Measurements from ENCODE around the gene TSG101.

The TSG101 gene
- 36.3 to 58.5 (median 49.8) reads per million in 18 experiments for total RNA-seq

GRCh38 chr11:18526521-18527296, at the start of gene TSG101:
TSS of gene TSG101 (minus strand) at chr11:18526942. CDS start at chr11:18526816, 126 bp downstream.
- peak; percentile 94 to 97 for DNase-seq

- no peak for DNase-seq
Observed at GRCh38 chr11:18575361-18575760, 48.6 kb upstream of the TSG101 start.

DNA sequence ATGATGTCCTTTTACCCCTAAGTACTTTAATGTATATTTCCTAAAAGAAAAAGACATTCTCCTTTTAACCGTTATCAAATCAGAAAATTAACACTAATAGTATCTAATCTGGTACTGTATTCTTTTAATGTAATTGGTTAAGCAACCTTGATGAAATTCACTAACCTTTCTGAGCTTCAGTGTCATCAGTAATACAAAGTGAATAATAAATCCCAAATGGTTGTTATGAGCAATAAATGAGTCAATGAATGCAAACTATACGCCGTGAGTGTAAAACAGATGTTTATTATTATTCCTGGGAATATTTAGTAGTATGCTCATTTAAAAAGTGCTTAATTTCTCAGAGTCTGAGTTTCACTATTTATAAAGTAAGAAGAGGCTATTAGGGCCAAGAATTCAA, 40.3 kb upstream of the TSG101 start:
- DNase-seq = no peak

- DNase-seq = no peak
Observed at GRCh38 chr11:18566406-18566805, 39.7 kb upstream of the TSG101 start.

- no peak for DNase-seq
Observed at GRCh38 chr11:18564149-18564548, 37.4 kb upstream of the TSG101 start.

DNA sequence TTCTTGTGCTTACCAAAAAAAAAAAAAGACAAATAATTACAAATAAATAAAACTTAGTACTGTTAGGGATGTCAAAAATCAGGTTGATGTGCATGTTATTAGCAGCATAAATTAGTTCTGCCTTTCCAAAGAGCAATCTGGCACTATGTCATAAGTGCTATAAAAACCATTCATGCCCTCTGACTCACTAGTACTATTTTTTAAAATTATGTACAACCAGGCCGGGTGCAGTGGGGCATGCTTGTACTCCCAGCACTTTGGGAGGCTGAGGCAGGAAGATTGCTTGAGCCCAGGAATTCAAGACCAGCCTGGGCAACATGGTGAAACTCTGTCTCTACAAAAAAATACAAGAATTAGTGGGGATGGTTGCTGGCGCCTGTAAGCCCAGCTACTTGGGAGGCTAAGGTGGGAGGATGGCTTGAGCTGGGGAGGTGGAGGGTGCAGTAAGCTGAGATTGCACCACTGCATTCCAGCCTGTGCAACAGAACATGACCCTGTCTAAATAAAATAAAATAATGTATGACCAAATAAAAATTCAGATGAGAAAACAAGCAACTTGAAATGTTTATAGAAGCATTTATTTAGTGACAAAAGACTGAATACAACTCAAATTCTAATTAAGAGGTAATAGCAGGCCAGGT, 36.5 kb upstream of the TSG101 start:
- no peak for DNase-seq

- no peak for DNase-seq
Observed at GRCh38 chr11:18548001-18548400, 21.3 kb upstream of the TSG101 start.

DNA sequence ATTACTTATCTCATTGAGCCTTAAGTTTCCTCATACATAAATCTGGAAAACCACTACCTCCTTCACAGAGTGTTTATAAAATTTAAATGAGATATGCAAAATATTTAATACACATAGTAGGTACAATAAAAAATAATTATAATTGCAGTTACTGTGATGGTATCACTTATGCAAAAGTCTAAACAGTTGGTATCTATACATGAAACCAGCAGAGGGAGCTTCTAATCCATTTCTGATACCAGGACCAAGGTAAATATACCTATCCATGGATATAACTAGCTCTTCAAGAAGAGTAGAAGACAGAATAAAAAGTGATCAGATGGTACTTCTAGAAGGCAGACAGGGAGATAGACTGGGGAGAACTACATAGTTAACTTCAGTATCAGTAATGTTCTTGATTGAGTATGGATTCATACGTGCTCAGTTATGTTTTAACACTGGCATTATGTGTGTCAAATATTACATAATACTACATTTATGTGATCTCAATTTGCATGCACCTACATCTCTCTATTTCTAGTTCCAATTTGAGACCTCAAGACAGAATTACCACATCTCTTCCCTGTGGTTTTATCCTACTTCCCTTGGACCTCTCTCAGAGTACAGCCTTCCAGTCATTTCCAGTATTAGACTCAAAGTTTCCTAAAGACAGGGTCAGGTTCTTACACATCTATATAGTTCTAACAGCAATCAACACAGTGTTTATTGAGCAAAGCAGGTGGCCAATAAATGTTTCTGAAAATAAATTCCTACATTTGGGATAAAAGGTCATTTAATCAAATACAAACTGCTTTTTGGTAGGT, 13.7 kb upstream of the TSG101 start:
- peak in 1 of 2 donors; percentile 2 for DNase-seq

GRCh38 chr11:18536209-18536608, 9.5 kb upstream of the TSG101 start:
- no peak for DNase-seq

- DNase-seq = no peak
Observed at GRCh38 chr11:18534245-18534644, 7.5 kb upstream of the TSG101 start.

DNA sequence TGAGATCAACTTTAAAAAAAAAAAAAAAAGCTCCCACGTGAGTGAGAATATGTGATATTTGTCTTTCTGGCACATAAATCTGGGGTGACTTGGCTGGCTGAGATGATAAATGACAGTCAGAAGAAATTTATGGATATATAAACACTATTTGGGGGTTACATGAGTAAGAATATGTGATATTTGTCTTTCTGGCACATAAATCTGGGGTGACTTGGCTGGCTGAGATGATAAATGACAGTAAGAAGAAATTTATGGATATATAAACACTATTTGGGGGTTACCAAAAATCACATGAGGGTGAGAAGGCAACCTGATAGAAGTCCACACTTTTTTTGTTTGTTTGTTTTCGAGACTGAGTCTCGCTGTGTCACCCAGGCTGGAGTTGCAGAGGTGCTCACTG, 6.6 kb upstream of the TSG101 start:
- no peak for DNase-seq

- peak; percentile 58 to 84 for DNase-seq
Observed at GRCh38 chr11:18527512-18527911, 770 bp upstream of the TSG101 start.

DNA sequence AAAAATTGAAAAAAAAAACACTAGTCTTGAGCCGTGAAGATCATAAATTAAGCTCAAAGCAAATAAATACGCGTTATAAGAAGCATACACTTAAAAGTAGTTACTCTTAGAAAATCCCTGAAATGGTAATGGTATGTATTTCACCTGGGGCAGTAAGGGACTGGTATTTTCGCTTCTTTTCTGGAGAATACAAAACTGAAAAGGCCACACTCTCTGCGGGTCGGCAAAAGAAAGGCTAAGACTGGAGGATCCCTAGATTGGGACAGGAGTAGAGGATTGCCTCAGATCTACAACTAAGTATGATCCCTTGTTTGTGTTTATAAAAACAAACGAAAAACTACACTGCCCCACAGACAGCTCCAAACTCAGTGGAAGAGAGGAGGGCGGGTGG, 617 bp downstream of the TSG101 start:
- peak in 1 of 2 donors; percentile 30 for DNase-seq

DNA sequence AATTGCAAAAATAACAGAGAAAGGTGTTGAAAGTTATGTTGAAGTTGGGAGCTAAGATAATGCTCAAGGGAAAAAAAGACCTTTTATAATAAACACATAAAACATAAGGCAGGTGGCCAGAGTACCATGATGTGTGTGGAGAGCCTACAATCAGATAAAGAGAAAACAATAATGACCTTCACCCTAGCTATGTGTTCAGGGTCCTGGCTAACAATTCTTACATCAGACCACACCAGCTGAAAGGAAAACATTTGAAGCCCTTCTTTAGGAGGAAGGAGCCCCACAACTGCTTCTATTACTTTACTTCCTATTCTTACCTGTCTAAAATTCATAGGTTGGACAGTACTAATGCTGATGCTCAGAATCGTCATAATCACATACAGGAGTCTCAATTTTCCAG, 2.5 kb downstream of the TSG101 start:
- DNase-seq = no peak

GRCh38 chr11:18523084-18523483, 3.7 kb downstream of the TSG101 start:
- no peak for DNase-seq

DNA sequence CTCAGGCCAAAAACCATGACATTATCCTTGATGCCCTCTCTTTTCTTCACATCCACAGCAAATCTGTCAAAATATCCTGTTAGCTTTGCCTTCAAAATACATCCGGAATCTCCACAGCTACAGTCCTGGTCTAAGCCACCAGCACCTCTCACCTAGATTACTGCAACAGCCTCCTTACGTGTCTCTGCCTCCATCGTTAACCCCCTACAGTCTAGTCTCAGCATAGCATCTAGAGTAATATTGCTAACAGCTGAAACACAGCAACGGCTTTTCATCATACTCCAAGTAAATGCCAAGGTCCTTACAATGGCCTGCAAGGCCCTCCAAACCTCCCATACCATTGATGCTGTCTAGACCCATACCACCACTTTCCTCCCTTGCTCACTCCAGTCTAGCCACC, 4.4 kb downstream of the TSG101 start:
- DNase-seq = no peak

DNA sequence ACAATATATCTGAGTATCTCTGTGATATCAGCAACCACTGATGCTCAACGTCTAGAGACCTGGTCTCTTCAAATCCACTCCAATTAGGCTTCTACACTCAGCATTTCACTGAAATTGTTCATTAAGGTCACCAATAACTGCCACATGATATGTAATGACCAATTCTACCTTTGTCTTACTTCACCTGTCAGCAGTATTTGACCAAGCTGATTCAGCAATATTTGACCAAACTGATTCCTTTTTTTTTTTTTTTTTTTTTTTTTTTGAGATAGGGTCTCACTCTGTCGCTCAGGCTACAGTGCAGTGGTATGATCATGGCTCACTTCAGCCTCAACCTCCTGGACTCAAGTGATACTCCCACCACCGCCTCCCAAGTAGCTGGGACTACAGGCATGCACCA, 5.6 kb downstream of the TSG101 start:
- DNase-seq = no peak

GRCh38 chr11:18502352-18502751, 24.4 kb downstream of the TSG101 start:
- no peak for DNase-seq

DNA sequence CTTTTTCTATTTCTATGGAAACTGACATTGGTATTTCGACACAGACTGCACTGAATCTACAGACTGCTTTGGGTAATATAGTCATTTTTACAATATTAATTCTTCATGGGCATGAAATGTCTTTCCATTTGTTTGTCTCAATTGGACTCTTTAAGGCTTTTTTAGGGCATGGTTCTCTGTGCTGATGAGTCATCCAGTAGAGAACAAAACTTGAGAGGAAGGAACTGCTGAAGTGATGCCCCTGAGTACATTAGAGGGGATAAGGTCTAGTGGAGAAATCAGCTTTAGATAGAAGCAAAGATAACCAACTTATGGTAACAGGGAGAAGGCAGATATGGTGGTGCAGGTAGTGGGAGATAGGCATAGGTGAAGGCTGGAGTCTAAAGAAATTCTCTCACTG, 25.1 kb downstream of the TSG101 start:
- DNase-seq = no peak

DNA sequence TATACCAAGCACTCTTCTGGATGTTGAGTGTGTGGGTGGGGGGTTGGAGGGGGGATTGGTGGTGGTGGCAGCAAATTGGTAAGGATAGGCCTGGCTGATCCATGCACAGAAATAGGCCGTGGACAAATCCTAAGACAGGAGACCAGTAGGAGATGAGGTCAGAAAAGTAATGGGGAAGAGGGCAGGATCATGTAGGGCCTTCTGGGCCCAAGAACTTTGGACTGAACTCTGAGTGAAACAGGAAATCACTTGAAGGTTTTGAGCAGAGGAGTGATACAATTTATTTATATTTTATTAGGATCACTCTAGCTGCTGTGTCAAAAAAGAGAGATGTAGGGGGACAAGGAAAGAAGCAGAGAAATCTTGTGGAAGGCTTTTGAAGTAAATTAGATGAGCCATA, 28.7 kb downstream of the TSG101 start:
- no peak for DNase-seq

DNA sequence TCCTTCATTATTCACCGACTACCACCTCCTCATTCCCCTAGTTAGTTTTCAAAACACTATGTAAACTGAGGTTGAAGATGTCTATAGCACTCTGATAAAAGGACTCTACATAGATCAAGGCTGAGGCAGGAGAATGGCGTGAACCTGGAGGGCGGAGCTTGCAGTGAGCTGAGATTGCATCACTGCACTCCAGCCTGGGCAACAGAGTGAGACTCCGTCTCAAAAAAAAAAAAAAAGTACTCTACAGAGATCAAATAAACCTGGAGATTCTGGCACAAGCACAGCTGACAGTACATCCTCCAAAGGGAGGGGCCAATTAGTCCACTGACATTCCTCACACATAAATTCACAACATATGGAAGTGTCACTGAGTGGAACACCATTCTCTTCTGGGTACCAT, 31.0 kb downstream of the TSG101 start:
- no peak for DNase-seq

DNA sequence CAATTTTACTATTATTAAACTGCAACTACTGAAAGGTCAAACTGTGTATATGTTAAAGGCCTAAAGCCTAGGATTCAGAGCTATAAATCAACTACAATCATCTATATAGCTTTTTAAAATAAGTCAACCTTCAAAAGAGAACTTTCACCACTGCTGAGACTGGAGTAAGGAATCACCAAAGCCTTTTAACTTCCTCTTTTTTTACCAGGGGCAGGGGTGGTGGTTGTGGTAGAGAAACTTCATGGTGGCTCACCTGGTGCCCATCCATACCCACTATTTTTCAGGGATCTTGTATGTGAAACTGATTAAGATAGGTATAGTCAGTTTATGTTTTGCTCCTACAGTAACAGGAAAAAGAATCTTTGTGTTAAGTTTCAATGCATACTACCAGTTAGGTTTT, 31.5 kb downstream of the TSG101 start:
- peak in 1 of 2 donors; percentile 1 for DNase-seq

GRCh38 chr11:18493310-18493709, 33.4 kb downstream of the TSG101 start:
- DNase-seq = no peak

- DNase-seq = no peak
Observed at GRCh38 chr11:18492888-18493287, 33.9 kb downstream of the TSG101 start.

Data from inflammatory macrophage (primary cell).